ENCODE data around the gene ATG7.

GRCh38 chr3:11244121-11244677 lies 28.0 kb upstream of the ATG7 start:
- TF ChIP-seq CTCF (IDR thresholded peaks at IDR 0.05), result no peak
- TF ChIP-seq POLR2A (IDR thresholded peaks at IDR 0.05), result no peak
- TF ChIP-seq EP300 (IDR thresholded peaks at IDR 0.05), result no peak
